ENCODE measurements around the gene ZNF438.
"Not testable (repeated sequence)": the region's sequence is repeated elsewhere in the genome, so short reads cannot be mapped to it uniquely, and the experiment has no call there.

The ZNF438 gene

DNA sequence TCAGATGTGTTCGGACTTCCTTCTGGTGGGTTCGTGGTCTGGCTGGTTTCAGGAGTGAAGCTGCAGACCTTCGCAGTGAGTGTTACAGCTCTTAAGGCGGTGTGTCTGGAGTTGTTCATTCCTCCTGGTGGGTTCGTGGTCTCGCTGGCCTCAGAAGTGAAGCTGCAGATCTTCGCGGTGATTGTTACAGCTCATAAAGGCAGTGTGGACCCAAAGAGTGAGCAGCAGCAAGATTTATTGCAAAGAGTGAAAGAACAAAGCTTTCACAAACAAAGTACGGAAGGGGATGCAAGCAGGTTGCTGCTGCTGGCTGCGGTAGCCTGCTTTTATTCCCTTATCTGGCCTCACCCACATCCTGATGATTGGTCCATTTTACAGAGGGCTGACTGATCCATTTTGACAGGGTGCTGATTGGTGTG lies 102.3 kb downstream of the ZNF438 start:
- not testable (repeated sequence) for DNase-seq

- DNase-seq, result no peak
Observed at GRCh38 chr10:30928742-30929141, 102.9 kb downstream of the ZNF438 start.

DNA sequence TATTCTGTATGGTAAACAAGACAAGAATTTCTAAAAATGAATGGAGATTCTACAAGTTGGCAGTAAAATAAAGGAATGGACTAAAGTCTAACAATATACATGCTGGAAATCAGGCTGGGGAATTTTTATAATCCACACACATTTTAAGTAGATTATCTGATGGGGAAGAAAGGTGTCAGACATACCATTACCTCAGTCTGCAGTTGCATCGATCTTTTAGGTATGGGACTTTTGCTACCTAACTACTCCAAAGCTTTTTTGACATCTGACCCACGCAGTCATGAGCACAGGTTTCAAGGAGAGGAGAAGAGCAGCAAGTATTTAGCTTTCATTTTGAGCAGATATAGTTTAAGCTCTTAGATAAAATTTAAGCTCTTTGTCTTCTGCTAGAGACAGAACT lies 113.0 kb downstream of the ZNF438 start:
- DNase-seq, result no peak

DNA sequence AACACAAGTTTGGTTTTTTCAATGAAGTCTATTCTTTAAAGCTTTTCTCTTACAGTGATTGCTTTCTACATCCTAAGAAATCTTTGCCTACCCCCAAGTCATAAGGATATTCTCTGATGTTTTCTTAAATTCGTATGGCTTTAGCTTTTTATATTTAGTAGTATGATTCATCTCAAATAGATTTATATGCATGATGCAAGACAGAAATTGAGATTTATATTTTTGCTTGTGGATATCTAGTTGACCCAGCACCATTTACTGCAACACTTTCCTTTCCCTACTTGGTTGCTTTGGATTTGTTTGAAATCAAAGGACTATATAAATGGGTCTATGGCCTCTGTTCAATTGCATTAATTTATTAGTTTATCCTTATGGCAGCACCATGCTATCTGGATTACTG lies 113.9 kb downstream of the ZNF438 start:
- no peak for DNase-seq

DNA sequence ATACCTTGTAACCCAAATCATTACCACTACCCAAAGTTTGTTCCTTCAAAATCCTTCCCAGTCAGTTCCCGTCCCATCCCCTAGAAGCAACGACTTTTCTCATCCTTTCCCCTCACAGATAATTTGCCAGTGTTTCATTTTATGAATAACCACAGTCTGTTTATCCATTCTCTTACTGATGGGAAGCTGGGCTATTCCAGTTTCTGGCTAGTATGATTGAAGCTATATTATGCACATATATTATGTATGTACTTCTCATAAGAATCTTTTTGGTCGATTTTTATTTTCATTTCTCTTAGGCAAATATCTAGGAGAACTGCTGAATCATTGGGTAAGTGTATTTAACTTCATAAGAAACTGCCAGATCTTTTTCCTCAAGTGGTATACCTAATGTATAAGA lies 114.6 kb downstream of the ZNF438 start:
- DNase-seq, result no peak

DNA sequence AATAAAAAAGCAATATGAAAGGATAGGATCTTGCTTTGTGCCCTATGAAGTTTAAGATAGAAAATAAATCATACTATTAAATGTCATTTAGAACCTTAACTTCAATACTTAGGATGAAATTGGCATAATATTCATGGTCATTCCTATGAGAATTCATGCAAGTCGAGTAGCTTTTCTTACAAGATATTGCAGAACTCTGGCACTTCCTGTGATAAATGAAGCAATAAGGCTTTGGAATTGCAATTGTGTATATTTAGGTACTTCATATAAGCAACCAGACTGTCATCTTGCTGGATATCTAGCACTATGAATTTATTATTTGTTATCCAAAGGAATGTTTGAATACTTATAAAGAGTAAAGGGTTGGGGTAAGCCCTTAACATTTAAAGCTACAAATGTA lies 116.5 kb downstream of the ZNF438 start:
- DNase-seq, result no peak

GRCh38 chr10:30911303-30911863 lies 120.3 kb downstream of the ZNF438 start:
- DNase-seq, result no peak

DNA sequence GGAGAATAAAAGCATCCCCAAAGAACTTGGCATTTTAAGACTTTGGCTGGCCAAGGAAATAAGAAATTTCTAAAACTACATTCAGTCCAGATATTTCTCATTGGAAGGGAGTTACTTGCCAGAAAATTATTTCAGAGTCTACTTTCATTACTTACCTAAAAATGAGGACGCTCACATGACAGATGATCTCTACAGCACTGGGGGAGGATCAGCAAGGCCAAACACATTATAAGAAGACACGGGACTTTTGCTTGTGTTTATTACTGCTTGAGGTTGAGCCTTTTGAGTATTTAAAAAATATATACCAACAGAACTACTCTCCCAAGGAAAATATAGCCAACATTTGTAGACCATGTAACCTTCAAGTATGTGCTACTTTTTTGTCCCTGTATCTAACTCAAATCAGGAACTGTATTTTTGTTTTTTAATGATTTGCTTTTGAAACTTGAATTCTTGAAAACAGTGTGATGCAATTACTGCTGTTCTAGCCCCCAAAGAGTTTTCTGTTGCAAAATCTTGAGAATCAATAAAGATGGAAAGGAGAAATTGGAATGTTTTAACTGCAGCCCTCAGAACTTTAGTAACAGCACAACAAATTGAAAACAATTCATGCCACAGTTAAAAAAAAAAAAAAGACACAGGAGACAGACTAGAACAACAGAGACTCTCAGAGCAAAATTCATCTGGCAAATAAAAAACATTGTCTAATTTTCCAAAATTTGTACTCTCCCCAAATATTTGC lies 128.1 kb downstream of the ZNF438 start:
- DNase-seq, result no peak

- DNase-seq, result no peak
Observed at GRCh38 chr10:30902621-30903396, 128.9 kb downstream of the ZNF438 start.

DNA sequence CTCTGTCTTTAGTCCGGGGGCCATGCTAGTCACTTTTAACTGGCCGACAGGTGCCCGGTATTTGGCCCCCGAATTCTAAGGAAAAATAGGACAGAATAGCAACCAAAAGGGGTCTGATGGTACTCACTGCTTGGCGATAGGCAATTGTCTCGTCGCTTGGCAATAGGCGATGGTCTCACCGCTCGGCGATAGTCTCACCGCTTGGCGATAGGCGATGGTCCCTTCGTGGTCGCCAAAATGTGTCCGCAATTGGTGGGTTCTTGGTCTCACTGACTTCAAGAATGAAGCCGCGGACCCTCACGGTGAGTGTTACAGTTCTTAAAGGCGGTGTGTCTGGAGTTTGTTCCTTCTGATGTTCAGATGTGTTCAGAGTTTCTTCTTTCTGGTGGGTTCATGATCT lies 130.2 kb downstream of the ZNF438 start:
- not testable (repeated sequence) for DNase-seq

- no peak for DNase-seq
Observed at GRCh38 chr10:30898964-30899363, 132.7 kb downstream of the ZNF438 start.

DNA sequence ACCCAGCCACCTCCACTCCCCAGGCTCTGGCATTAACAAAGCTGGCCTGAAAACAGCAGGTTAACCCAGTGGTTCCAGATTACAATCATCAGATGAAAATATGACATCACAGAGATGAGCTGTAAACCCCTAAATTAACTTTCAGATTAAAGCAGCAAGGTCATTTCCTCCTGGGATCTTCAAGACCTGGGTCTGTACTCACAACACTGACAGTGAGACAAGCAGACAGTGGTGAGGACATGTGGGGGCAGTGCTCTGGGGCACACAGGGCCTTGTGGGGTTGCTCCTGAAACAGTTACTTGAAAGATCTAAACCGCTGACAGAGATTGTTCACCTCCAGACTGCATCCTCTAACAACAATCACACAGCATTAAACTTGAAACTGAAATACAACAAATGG lies 134.1 kb downstream of the ZNF438 start:
- DNase-seq, result no peak

GRCh38 chr10:30897048-30897447 lies 134.6 kb downstream of the ZNF438 start:
- DNase-seq, result no peak

- DNase-seq, result no peak
Observed at GRCh38 chr10:30894221-30894620, 137.4 kb downstream of the ZNF438 start.

GRCh38 chr10:30893208-30893607 lies 138.5 kb downstream of the ZNF438 start:
- DNase-seq, result no peak

DNA sequence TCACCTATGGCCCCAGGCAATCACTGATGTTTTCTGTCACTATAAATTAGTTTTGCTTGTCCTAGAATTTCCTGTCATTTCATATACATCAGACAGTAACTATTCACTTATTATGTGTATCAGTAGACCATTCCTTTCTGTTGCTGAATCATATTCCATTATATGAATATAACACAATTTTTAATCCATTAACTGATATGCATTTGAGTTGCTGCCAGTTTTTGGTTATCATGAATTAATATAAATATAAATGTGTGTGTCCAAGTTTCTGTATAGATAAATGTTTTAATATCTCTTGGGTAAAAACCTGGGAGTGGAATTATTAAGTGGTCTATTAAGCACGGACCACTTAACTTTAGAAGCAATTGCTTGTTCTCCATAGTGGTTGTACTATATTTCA lies 143.8 kb downstream of the ZNF438 start:
- DNase-seq, result no peak

DNA sequence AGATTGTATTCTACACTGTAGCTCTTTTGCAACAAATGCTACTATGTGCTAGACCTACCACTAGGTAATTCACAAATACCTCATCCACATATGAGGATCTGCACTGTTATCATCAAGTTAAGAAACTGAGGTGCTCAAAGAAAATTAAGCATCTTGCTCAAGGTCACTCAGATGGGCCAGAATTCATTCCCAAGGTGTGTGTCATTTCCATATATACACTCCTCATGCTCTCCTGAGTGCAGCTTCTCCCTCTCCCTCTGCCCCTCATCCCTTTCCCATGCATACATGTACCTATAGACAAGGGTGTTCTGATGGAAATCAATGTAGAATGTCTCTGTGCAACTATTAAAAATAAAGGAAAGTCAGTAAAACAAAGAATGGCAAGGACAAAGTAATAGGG lies 146.2 kb downstream of the ZNF438 start:
- DNase-seq, result no peak

GRCh38 chr10:30883751-30884150 lies 147.9 kb downstream of the ZNF438 start:
- DNase-seq, result no peak

GRCh38 chr10:30883116-30883515 lies 148.5 kb downstream of the ZNF438 start:
- no peak for DNase-seq

DNA sequence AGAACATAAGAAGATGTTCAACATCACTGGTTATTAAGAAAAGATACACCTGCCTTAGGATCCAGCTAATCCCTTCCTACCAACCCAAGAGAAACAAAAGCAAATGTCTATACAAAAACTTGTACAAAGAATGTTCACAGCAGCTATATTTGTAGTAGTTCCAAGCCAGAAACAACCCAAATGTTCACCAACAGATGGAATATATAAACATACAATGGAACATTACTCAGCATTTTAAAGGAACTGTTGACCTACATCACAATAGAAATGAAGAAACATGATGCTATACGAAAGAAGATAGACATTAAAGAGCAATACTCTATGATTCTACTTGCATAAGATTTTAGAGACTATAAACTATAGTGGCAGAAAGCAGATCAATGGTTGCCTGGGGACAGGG lies 149.4 kb downstream of the ZNF438 start:
- DNase-seq, result no peak

- DNase-seq, result no peak
Observed at GRCh38 chr10:30878920-30879319, 152.7 kb downstream of the ZNF438 start.

- DNase-seq, result no peak
Observed at GRCh38 chr10:30877111-30877510, 154.6 kb downstream of the ZNF438 start.

GRCh38 chr10:30873411-30873810 lies 158.3 kb downstream of the ZNF438 start:
- DNase-seq, result no peak

- no peak for DNase-seq
Observed at GRCh38 chr10:30870896-30871295, 160.8 kb downstream of the ZNF438 start.
